ENCODE results near the gene STUM.
A peak's percentile ranks its signal among the peaks of the same experiment; 100 is the strongest.
"Not testable (repeated sequence)": the region's sequence is repeated elsewhere in the genome, so short reads cannot be mapped to it uniquely, and the experiment has no call there.

The STUM gene

DNA sequence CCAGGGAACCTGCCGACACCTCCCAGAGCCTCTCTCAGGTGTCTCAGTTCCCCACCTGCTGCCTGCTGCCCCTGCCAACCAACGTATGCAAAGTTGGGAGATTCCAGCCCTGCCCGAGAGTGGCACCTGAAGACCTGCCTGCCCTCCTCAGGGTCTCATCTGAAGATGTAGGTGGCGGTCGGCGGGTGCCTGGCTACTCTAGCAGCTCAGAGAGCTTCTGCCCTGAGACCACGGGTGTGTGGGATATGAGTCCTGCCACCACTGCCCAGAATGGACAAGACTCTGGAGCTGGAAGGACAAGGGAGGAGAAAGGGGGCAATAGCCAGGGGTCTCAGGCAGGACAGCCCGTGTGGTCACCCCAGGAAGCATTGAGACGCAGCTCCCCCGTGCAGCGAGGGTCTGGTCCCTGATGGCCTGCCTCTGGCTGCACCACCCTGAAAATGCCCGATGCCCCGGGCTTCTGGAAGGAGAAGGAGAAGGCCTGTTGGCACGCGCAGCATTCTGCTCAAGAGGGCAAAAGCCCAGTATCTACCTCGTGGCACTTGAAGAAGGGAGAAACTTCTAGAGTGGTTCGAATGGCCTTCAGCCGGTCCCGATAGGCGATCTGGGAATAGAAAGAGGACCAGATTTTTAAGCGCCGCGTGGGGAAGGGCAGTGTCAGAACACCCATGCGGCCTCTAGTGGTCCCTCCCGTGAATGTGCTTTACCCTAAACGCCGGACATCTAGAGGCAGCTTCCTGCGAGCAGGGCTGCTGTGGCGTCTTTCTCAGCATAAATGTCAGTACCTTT, 88.8 kb downstream of the STUM start:
- FAIRE-seq = no peak
- no peak for DNase-seq (ENCODE audit: low spot score)

DNA sequence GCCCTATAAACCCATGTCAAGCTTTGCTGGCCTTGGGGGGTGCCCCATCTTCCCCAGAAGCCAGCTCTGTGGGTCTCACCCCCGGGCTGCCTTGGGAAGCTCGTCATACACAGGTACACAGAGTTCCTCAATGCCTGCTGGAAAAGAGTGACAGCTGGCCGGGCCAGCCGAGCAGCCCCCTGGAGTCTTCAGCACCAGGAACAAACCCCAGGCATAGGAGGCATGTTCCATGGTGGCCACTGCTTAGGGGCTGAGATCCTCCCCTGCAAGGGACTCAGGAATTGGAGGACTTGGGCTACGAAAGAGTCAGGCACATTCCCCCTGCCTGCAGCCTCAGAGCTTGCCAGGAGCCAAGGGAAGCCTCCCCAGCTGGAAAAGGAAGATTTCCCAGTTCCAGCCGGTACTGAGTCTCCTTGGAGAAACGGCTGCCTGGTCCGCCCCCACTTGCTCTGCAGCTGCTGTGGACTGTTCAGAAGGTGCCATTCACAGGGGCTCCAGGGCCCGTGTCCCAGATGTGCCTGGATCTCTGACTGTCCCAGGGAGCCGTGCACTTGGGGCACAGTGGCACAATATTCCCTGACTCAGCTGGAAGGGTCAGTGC, 89.5 kb downstream of the STUM start:
- DNase-seq (ENCODE audit: low spot score) = no peak
- no peak for FAIRE-seq

DNA sequence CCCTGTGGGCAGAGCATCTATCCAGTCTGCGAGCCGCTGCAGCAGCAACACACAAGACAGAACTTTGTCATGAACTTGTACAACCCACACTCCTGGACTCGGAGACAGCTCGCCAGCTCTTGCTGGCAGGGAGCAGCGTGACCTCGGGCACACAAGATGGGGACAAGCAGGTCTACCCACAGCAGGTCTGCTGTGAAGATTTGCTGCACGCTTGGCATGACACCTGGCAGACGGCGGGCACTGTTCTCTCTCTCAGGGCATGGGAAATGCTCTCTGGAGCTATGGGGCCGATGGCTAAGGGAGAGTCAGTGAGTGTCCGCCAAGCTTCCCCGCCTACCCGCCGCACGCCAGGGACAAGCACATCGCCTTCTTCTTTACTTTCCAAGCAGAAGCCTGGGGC, 90.0 kb downstream of the STUM start:
- FAIRE-seq = no peak
- DNase-seq (ENCODE audit: low spot score) = no peak

DNA sequence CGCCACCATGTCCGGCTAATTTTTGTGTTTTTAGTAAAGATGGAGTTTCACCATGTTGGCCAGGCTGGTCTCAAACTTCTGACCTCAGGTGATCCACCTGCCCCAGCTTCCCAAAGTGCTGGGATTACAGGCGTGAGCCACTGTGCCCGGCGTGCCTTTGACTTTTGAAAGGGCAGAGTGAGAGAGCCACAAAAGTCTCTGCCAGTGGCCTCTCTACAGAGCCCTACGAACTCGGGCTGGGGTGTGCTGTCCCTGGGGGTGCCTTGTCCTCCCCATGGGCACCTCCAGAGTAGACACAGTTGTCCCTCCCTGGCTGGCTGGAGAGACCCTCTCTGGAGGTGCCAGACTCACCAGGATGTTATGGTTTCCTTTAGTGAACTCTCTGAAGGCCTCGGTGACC, 90.6 kb downstream of the STUM start:
- FAIRE-seq; DNase-seq (ENCODE audit: low spot score): not testable (repeated sequence)

DNA sequence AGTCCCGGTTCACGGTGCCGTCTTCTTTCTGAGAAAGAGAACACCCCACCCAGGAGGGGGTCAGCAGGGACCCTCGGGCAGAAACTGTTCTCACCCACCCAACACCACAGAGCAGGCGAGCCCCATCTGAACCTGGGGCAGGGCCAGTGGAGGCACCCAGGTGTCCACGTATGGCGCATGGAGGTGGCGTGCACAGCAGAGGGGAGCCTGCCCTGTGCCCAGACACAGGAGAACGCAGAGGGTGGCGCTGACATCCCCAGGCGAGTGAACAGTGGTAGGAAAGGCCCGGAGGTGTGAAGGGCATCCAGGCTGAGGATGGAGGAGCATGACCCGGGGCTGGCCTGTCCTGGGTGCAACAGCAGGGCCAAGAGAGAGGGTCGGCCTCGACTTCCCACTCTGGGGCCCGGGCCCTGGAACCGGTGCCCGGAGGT, 91.1 kb downstream of the STUM start:
- FAIRE-seq (no peak), DNase-seq (ENCODE audit: low spot score) (no peak)

DNA sequence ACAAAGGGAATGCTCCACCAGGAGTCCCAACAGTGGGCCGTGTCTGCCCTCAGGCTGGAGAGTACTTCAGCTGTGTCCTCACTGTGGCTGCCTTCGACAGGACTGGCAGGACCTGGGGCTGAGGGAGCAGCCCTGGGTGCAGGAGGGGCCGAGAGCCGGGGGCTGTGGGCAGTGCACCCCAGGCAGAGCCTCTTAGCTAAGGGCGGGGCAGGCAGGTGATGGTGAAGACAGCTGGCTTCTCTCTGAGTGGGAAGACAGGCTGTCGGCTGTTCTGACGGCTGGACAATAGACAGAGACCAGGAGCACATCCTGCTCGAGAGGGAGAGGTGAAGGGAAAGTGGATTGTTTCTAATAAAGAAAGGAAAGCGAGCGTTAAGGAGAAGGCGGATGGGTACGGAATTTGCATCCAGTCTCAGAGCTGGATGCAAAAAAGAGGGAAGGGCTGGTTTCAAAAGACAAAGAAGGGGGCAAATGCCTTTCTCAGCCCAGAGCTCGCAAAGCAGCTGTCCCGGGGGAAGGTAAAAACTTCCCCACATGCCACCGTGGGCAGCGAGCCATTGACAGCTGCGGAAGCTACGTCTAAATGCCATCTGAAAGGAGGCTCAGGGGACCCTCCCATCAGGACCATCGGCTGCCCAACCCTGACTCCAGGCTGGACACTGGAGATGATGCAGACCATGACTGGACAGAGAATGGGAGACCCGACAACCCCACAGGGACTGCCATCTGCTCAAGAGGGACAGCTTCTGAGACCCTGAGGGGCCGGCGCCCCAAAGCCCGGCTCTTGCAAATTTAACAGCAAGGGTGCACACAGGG, 92.0 kb downstream of the STUM start:
- no peak for FAIRE-seq
- no peak for DNase-seq (ENCODE audit: low spot score)

DNA sequence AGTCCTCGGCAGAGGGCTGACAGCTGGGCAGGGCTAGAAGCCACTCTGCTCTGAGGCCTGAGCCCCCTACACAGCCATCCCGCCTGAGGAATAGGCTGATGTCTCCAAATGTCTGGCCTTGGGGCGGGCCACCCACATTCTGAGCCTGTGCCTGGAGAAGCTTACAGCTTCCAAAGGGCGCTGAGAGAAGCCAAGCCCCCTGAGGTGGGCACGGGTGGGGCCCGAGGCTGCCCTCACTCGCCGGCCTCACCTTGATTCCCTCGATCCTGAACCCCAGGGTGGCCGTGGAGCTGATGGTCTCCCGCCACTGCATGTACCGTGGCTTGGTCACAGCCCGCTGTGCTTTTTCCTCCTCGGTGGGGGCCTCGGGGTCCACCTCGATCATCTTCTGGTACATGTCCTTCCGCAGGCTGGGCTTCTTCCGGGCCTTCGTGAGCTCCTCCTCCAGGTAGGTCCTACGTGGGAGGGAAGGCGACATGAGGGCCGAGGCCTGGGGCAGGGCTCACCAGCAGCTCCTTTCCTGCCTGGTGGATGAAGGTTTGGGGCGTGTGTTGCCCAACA, 93.2 kb downstream of the STUM start:
- FAIRE-seq (no peak), DNase-seq (ENCODE audit: low spot score) (no peak)

DNA sequence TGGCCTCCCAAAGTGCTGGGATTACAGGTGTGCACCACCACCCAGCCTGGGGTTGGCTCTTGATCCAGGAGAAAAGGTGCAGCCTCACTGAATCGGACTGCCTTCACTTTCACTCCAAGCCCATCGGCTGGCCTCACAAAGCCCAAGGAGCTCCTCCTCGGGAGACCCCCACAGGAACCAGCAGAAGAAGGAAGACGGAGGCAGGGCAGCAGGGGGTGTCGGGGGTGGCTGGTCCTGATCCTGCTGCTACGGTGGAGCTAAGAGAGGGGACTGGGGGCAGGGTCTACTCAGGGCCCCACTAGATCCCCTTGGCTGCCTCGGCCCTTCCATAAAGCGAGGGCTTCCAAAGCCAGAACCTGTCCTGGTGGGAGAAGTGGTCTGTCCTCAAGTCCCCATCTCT, 93.9 kb downstream of the STUM start:
- DNase-seq (ENCODE audit: low spot score) (no peak), FAIRE-seq (no peak)

DNA sequence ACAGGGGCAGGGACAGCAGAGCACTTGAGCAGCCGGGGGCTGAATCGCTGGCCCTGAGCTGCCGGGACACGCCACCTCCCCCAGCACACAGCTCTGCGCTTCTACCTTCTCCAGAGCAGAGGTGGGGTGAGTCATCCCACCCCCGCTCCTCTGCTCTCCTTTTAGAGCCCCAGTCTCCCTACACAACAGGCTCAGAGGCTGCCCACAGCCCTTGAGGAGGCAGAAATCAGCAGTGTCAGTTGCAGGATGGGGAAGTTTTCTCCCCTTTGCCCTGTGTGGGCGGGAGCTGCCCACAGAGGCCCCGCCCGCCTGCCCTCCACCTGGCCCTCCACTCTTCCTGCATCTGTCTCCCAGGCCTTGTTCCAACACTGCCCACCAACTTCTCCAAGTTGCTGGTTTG, 94.6 kb downstream of the STUM start:
- DNase-seq (ENCODE audit: low spot score) (peak; percentile 95), FAIRE-seq (peak; percentile 77)

DNA sequence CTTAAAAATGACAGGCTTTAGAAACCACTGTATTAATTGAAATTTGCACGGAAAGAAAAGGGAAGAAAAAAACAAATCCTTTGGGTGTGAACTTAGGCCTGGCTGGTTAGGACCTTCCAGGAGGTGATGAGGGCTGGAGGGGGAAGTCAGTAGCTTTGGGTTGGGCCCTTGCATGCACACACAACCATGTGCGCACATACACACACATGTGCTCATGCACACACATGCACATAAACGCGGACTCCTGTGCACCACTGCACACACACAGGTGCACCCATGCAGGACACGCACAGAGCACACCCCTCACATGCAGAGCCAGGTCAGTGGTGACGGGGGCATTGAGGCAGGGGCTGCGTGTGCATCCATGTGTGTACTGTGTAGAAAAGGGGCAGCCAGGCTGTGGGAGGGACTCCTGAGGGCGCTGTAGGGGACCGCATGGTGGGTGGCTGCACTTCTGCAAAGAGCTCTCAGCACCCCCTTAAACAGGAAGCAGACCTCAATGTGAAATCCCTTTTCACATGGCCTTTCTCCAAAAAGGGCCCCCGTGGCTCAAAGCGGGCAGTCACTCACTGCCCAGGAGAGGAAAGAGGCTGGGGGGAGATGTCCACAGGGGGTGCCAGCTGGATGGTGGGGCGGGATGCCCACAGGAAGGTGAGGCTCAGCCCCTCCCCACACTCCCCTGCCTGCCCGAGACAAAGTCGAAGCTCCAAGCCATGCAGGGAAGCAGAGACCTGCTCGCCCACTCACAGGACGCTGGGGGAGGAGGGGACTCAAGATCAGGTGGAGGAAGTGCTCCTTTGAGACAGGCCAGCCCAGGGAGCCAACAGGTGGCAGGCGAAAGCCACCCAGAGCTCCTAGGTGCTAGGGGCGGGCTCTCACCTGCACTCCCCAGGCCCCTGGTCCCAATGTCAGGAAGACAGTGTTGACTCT, 95.3 kb downstream of the STUM start:
- DNase-seq (ENCODE audit: low spot score) (no peak), FAIRE-seq (peak; percentile 27)

DNA sequence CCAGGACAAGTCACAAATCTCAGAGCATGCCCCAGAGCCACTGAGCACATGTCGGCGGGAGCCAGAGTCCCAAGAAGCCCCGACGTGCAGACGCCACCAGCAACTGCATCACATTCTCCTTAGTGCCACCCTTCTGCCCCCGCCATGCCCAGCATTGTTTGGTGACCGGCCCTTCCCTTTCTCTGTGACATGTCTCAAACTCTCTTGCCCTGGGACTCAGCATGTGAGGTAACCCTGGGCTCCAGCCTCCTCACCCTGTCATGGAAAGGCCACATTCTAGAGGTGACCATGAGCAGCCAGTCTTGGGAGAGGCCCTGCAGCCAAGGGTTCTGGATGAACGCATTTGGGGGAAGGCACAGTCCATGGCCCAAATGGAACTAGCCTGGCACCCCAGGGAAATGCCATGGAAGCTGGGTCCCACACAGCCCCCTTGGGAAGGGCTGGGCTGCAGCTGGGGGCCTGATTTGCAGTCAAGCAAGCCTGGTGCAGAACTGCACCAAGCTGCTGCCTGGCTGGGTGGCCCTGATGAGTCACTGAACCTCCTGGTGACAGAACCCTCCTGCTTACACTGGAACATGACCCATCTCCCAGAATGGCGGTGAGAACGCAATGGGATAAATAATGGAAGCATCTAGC, 96.1 kb downstream of the STUM start:
- FAIRE-seq = no peak

DNA sequence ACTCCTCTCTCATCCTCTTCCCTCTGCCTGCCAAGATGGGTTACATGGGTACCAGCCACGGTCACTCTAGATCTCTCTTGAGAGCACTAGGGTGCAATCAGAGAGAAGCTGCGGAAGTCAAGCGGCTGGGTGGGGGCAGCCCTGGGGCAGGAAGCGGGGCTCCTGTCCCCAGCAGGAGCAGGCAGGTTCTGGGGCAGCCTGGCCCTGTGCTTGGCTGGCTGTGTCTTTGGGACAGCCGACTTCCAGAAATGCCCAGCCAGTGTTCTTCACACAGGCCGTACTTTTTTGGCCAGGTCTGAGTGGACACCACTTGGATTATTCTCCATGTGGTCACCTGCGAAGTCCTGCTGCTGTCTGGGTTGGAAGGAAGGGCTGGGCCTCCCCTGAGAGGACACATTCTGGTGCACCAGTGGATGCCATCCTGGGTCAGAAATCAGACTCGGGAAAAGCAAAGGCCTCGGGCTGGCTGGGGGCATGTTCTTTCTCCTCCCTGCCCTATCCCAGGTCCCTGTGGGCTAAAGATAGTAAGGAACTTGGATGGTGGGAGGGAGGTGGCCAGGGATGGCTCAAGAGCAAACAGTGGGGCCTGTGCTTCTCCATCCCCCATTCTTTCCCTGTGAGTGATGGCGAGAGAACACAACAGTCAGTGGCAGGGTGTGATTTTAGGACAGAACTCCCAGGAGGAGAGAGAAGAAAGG, 96.9 kb downstream of the STUM start:
- FAIRE-seq (no peak), DNase-seq (ENCODE audit: low spot score) (no peak)

More for the DNA sequence above, 96.1 kb downstream of the STUM start:
- DNase-seq (ENCODE audit: low spot score) = no peak

DNA sequence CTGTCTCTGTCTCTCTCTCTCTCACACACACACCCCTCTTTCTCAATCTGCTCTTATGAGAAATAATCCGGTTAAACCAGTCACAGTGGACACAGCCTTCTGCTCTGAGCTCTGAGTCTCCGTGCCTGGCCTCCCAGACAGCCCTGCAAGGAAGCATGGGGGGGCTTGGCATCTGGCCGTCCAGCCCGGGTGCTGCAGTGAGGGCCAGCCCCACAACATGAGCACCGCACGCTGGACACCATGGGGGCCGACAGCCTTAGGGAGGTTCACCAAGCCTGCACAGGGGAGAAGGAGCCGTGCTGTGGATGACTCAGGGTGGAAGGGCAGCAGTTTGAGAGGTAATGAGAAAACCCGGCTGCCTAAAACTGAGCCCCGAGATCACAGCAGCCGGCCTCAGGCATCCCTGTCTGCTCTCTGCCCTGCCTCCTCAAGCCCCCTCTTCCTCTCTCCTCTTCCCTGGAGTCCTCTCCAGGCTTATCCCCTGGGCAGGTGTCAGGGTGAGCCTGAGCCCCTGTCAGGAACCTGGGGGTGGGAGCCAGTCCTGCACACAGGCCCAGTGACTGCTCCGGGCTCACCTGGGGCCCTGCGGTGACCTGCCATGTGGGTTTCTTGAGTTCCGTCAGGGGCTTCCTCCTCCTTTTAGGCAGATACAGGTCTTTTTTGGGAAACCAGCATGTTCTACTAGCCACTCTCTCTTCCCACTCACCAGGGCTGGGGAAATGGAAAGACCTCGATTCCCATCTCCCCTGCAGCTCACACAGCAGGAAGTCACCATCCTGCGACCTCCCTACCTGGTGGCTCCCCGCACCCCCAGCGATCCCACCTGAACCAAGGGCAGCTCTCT, 97.7 kb downstream of the STUM start:
- no peak for DNase-seq (ENCODE audit: low spot score)
- FAIRE-seq = no peak

DNA sequence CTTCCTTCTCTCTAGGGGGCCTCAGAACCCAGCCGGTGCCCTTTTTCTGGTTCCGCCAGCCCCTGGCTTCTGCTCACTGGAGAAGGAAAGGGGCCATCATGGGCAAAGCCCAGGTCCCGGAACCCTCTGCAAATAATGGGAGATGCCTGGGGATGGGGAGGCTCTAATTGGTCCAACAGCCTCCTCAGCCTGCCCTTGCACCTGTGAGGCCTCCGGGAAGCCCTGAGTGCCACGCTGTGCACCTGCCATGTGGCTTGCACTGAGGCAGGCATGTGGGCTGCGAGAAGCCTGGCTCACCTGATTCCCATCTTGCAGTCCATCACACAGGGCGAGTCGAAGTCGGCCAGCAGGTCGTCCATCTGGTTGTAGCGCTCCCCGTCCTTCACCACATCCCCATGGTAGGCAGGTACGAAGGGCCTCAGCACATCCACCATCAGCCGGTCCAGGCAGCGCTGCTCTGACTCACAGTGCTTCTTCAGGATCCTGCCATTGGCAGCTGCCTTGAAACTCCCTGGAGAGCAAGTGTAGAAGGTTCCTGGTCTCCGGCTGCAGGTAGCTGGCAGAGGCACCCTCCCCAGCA, 98.4 kb downstream of the STUM start:
- FAIRE-seq (no peak), DNase-seq (ENCODE audit: low spot score) (no peak)

DNA sequence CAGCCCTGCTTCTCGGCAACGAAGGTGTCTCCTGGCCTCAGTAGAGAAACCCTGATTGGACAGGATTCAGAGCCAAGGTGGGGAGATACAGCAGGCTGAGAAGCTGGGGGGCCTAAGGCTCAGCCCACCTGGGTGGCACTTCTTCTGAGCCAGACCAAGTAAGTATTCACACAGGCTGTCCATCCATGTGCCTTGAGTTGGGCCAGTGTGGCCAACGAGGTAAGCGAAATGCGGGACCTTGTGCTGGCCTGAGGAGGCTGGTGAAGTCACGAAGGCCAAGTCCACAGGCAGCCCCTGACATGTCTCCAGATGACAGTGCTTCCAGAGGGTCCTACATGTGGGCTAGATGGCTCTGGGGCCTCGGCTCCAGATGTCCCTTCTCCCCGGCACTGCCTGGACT, 99.2 kb downstream of the STUM start:
- DNase-seq (ENCODE audit: low spot score) = no peak
- FAIRE-seq = no peak

DNA sequence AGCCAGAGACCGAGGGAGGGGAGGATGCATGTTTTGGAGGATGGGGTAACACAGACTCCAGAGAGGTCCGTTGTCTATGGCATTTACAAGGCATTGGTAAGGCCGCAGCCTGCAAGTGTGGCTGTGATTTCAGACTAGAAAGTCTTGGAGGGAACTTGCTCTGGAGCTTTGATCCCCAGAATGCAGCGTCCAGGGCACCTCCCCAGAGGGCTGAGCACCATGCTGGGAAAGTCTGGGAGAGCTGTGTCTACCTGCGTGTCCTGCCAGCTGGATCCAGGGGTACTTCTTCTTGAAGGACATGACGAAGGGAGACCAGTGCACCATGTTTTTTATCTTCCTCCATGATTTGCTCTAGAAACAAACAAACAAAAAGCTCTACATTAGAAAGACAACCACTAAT, 99.9 kb downstream of the STUM start:
- DNase-seq (ENCODE audit: low spot score) (no peak), FAIRE-seq (no peak)

DNA sequence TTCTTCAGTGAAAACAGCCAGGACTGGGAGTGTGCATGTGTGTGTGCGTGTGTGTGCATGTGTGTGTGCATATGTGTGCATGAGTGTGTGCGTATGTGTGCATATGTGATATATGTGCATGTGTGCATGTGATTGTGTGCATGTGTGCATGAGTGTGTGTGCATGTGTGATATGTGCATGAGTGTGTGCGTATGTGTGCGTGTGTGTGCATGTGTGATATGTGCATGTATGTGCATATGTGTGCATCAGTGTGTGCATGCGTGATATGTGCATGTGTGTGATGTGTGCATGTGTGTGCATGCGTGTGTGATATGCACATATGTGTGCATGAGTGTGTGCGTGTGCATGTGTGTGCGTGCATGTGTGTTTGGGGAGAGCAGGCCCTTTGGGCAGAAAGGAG, 100.7 kb downstream of the STUM start:
- peak; percentile 95 for FAIRE-seq

DNA sequence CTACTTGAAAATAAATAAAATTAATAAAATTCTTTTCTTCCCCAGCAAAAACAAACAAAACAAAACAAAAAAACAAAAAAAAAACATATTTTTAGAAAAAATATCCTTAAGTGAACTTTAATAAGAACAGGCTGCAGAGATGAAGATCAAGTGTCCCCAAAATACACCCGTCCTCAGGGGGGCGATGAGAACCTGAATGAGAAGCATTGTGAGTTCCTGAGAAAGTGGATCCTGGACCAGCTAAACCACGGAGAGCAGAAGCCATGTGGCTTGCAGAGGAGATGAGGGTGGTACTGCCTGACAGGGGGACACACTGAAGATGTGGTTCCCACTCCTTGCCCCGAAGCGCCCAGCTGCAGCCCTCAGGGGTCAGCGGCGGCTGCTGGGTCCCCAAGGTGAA, 101.2 kb downstream of the STUM start:
- FAIRE-seq = no peak
- no peak for DNase-seq (ENCODE audit: low spot score)

More for the DNA sequence above, 100.7 kb downstream of the STUM start:
- DNase-seq (ENCODE audit: low spot score) = no peak

Measured in urothelium cell line (cell line).